K562 (cell line): ENCODE results near the gene KCNJ15. TPM values are rescaled to one million over a fixed set of nuclear protein-coding genes. Genes with fewer than 3 reads are reported as not detected.
A peak's percentile ranks its signal among the peaks of the same experiment; 100 is the strongest.

Experiments used
- ATF6 ChIP-seq: sonication (generic); formaldehyde crosslinking; IDR thresholded peaks from 2 replicates; pipeline ENCODE4 v1.4.0; 2020; ENCODE audit warnings: mild to moderate bottlenecking, missing genetic modification reagents
- CBFA2T3 ChIP-seq: fragments of 450-650 bp; IDR thresholded peaks from 2 replicates; pipeline ENCODE4 v1.6.1; 2017
- CEBPG ChIP-seq, 3 experiments: fragments of 200-800 bp in 1 of 3; sonication (Bioruptor generic) in 1 of 3; sonication (generic) in 1 of 3; formaldehyde crosslinking in 1 of 3; IDR thresholded peaks in 2 of 3; conservative IDR thresholded peaks in 1 of 3; 2 replicates each; pipeline versions ENCODE4 v1.6.1 to v1.8.0; 2016 to 2022; ENCODE audit warnings: missing compliant biosample characterization in 2 of 3, missing genetic modification characterization in 2 of 3, mild to moderate bottlenecking in 1 of 3, missing genetic modification reagents in 1 of 3
- CLOCK ChIP-seq: fragments of 250-450 bp; sonication (Bioruptor Pico); IDR thresholded peaks from 2 replicates; pipeline ENCODE4 v1.4.0; 2020; ENCODE audit warnings: mild to moderate bottlenecking, moderate library complexity, borderline replicate concordance
- DPF2 ChIP-seq: fragments of 450-650 bp; IDR thresholded peaks from 2 replicates; pipeline ENCODE4 v1.6.1; 2016
- ELK3 ChIP-seq: fragments of 450-650 bp; formaldehyde crosslinking; IDR thresholded peaks from 2 replicates; pipeline ENCODE4 v1.4.0; 2020; ENCODE audit warnings: mild to moderate bottlenecking
- ERF ChIP-seq: fragments of 450-650 bp; formaldehyde crosslinking; IDR thresholded peaks from 2 replicates; pipeline ENCODE4 v1.4.0; 2020; ENCODE audit warnings: mild to moderate bottlenecking, mixed read lengths
- GABPB1 ChIP-seq: sonication (generic); formaldehyde crosslinking; IDR thresholded peaks from 2 replicates; pipeline ENCODE4 v1.8.0; 2022; ENCODE audit warnings: mild to moderate bottlenecking, missing genetic modification reagents
- HDAC8 ChIP-seq: fragments of 450-650 bp; IDR thresholded peaks from 2 replicates; pipeline ENCODE4 v1.6.1; 2016; ENCODE audit warnings: mild to moderate bottlenecking, missing genetic modification characterization, moderate library complexity, missing compliant biosample characterization
- LARP7 ChIP-seq: fragments of 450-650 bp; IDR thresholded peaks from 2 replicates; pipeline ENCODE4 v1.6.1; 2016
- MTA1 ChIP-seq: fragments of 450-650 bp; IDR thresholded peaks from 2 replicates; pipeline ENCODE4 v1.6.1; 2017; ENCODE audit warnings: borderline replicate concordance
- MXD1 ChIP-seq: fragments of 250-450 bp; sonication (Bioruptor Pico); IDR thresholded peaks from 2 replicates; pipeline ENCODE4 v1.8.0; 2021; ENCODE audit warnings: borderline replicate concordance, mild to moderate bottlenecking, moderate library complexity; ENCODE audit not compliant: poor library complexity, severe bottlenecking
- NR4A1 ChIP-seq, 2 experiments: fragments of 250-450 bp in 1 of 2; fragments of 450-650 bp in 1 of 2; sonication (Bioruptor Pico) in 1 of 2; IDR thresholded peaks; 2 replicates each; pipeline versions ENCODE4 v1.4.0 to v1.6.1; 2016 to 2020; ENCODE audit warnings: mild to moderate bottlenecking in 2 of 2, missing compliant biosample characterization in 1 of 2, missing genetic modification characterization in 1 of 2, moderate library complexity in 1 of 2
- POLR2H ChIP-seq: IDR thresholded peaks from 2 replicates; pipeline ENCODE4 v1.6.1; 2016; ENCODE audit warnings: missing genetic modification characterization, low read depth, mild to moderate bottlenecking, control low read depth, missing compliant biosample characterization, moderate library complexity
- SMARCB1 ChIP-seq: IDR thresholded peaks from 2 replicates; pipeline ENCODE4 v1.6.1; 2011; ENCODE audit warnings: improper control_type of control experiment, low read depth; ENCODE audit not compliant: insufficient read length
- STAT5B ChIP-seq: fragments of 250-450 bp; sonication (Bioruptor Pico); IDR thresholded peaks from 2 replicates; pipeline ENCODE4 v1.8.0; 2021; ENCODE audit warnings: mild to moderate bottlenecking, inconsistent platforms
- TAF9B ChIP-seq: fragments of 450-650 bp; IDR thresholded peaks from 2 replicates; pipeline ENCODE4 v1.6.1; 2018; ENCODE audit warnings: mild to moderate bottlenecking; ENCODE audit not compliant: partially characterized antibody
- TAL1 ChIP-seq: fragments of 450-650 bp; IDR thresholded peaks from 2 replicates; pipeline ENCODE4 v1.6.1; 2016; ENCODE audit warnings: mild to moderate bottlenecking
- U2AF1 ChIP-seq: fragments of 200-400 bp; formaldehyde crosslinking; optimal IDR thresholded peaks from 2 replicates; pipeline ENCODE3; 2017; ENCODE audit warnings: mild to moderate bottlenecking, low read depth, low read length, moderate library complexity
- ZEB2 ChIP-seq: fragments of 450-650 bp; IDR thresholded peaks from 2 replicates; pipeline ENCODE4 v1.6.1; 2016
- ZNF175 ChIP-seq: fragments of 200-800 bp; sonication (Bioruptor generic); IDR thresholded peaks from 2 replicates; pipeline ENCODE4 v1.6.1; 2016; ENCODE audit warnings: low read depth, mild to moderate bottlenecking, missing genetic modification characterization, missing compliant biosample characterization
- polyA plus RNA-seq, 8 experiments: library from polyadenylated mRNA; depleted of rRNA in 4 of 8; stranded (reverse) in 5 of 8; unstranded in 3 of 8; fragments of >200 nt; fragmentation: Nextera tagmentation in 2 of 8; fragmentation: Illumina TruSeq in 1 of 8; extraction: Ambion mirVana in 2 of 8; extraction: Trizol in 1 of 8; gene quantifications; 2 replicates each; pipeline versions ENCODE4 v1.2.1 to v1.2.3, GENCODE V29; 2011 to 2014; ENCODE audit warnings: inconsistent platforms in 1 of 8, missing spikeins in 1 of 8
- total RNA-seq, 7 experiments: library from RNA; depleted of rRNA in 6 of 7; stranded (reverse); fragments of >200 nt in 6 of 7; fragmentation: Illumina TruSeq in 2 of 7; extraction: Trizol in 2 of 7; gene quantifications; 2 replicates each; pipeline versions ENCODE4 v1.2.1 to v1.2.3, GENCODE V29; 2011 to 2021; ENCODE audit warnings: low replicate concordance in 1 of 7
- TF ChIP-seq, protein P1 (sequence below): sonication (generic); formaldehyde crosslinking; IDR thresholded peaks from 2 replicates; pipeline ENCODE4 v1.8.1; 2022; ENCODE audit warnings: missing genetic modification reagents

The KCNJ15 gene
- total and polyA plus RNA-seq, 9 of the 15 experiments (the other 6 are each of a cell fraction or from before 2014, with no cell fraction given): 0.20 to 3.0 (median 0.72) TPM; not detected in 1

- no peak for TF ChIP-seq ATF6 (CRISPR knock-in tag)
- no peak for TF ChIP-seq MXD1 (CRISPR knock-in tag)
- no peak for TF ChIP-seq MTA1
- TF ChIP-seq LARP7: no peak
- no peak for TF ChIP-seq NR4A1 (CRISPR knock-in tag; IDR thresholded peaks at IDR 0.05)
- no peak for TF ChIP-seq NR4A1 (tag; IDR thresholded peaks at IDR 0.05)
- TF ChIP-seq POLR2H (tag): no peak
- no peak for TF ChIP-seq GABPB1 (CRISPR knock-in tag)
- no peak for TF ChIP-seq CLOCK (CRISPR knock-in tag)
- no peak for TF ChIP-seq HDAC8 (tag)
- no peak for TF ChIP-seq U2AF1
- no peak for TF ChIP-seq STAT5B
- TF ChIP-seq TAL1: peak; percentile 81
- TF ChIP-seq, protein P1, sequence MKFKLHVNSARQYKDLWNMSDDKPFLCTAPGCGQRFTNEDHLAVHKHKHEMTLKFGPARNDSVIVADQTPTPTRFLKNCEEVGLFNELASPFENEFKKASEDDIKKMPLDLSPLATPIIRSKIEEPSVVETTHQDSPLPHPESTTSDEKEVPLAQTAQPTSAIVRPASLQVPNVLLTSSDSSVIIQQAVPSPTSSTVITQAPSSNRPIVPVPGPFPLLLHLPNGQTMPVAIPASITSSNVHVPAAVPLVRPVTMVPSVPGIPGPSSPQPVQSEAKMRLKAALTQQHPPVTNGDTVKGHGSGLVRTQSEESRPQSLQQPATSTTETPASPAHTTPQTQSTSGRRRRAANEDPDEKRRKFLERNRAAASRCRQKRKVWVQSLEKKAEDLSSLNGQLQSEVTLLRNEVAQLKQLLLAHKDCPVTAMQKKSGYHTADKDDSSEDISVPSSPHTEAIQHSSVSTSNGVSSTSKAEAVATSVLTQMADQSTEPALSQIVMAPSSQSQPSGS: no peak
- no peak for TF ChIP-seq CEBPG (CRISPR knock-in tag; IDR thresholded peaks at IDR 0.05)
- no peak for TF ChIP-seq CEBPG (tag; conservative IDR thresholded peaks at IDR 0.05 in 1 of 2, IDR thresholded peaks at IDR 0.05 in 1 of 2)
- no peak for TF ChIP-seq ELK3 (CRISPR knock-in tag)
- no peak for TF ChIP-seq TAF9B
- TF ChIP-seq SMARCB1: no peak
- TF ChIP-seq ZEB2: no peak
- TF ChIP-seq ERF (CRISPR knock-in tag): no peak
- peak; percentile 91 for TF ChIP-seq CBFA2T3
- no peak for TF ChIP-seq ZNF175 (CRISPR knock-in tag)
- TF ChIP-seq DPF2: peak; percentile 89
Observed at GRCh38 chr21:38220270-38220737, 36.5 kb upstream of the KCNJ15 start (continued).
